DND-41 (cell line): ENCODE measurements around the gene CHID1.

Source experiments
- CTCF ChIP-seq: IDR thresholded peaks from 2 replicates; pipeline ENCODE4 v1.5.1; 2012; ENCODE audit warnings: borderline replicate concordance, low read length, moderate library complexity, mild to moderate bottlenecking; ENCODE audit not compliant: poor library complexity, severe bottlenecking; ENCODE audit errors: extremely low read depth
- EZH2 ChIP-seq: IDR thresholded peaks from 3 replicates; pipeline ENCODE4 v1.6.1; 2012; ENCODE audit warnings: borderline replicate concordance, low read depth, mild to moderate bottlenecking, moderate library complexity, low read length, inconsistent platforms; ENCODE audit not compliant: severe bottlenecking

- TF ChIP-seq CTCF (no peak), EZH2 (no peak)
Observed at GRCh38 chr11:924406-925157, 14.0 kb upstream of the CHID1 start.
